SW480 (cell line): ENCODE results near the gene NFIX.
"Not testable (repeated sequence)": the region's sequence is repeated elsewhere in the genome, so short reads cannot be mapped to it uniquely, and the experiment has no call there.

ENCODE experiments used
- DNase-seq: peaks from one replicate; pipeline ENCODE4 v3.0.0-alpha.2; 2016; ENCODE audit warnings: low spot score

The NFIX gene

DNA sequence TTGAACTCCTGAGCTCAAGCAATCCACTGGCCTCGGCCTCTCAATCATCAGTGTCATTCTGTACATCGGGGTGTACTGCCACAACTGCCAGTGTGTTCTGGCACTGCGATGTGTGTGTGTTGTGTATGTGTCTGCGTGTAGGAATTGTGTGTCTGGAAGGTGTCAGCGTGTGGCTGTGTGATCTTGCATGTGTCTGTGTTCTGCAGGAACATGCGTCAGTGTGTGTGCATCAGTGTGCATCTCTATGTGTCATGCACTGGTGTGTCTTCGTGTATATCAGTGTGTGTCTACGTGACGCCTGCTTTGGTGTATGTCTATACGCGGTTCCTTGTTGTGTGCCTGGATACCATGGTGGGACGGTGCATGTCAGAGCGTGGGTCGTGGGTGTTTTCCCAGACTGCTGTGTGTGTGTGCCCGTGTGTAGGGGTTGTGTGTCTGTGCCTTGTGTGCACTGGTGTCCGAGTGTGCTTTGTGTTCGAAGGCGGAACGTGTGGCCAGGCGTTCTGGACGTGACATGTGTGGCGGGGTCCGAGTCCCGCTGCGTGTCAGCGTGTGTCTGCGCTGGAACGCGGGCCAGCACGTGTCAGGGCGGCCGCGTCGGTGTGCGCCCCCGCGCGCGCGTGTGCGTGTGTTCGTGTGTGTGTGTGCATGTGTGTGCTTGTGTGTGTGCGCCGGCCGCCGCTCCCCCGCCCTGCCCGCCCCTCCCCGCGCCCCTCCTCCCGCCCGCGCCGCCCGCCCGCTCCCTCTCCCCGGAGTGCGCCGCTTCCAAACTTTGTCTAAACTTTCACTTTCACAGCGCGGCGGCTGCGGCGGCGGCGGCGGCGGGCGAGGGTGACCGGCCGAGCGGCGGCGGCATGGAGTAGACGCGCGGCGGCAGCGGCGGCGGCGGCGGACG lies at the start of gene NFIX:
TSS of gene NFIX (plus strand) at position 775 of the 895 bp plus-strand sequence. CDS start 363 bp downstream, outside the sequence.
- no peak for DNase-seq

- peak; percentile 95 for DNase-seq
Observed at GRCh38 chr19:12945479-12946091, 49.7 kb upstream of the NFIX start, which contains the start of gene RAD23A. Gene RAD23A (plus strand): TSS chr19:12945862. CDS start chr19:12945949, 87 bp downstream.

DNA sequence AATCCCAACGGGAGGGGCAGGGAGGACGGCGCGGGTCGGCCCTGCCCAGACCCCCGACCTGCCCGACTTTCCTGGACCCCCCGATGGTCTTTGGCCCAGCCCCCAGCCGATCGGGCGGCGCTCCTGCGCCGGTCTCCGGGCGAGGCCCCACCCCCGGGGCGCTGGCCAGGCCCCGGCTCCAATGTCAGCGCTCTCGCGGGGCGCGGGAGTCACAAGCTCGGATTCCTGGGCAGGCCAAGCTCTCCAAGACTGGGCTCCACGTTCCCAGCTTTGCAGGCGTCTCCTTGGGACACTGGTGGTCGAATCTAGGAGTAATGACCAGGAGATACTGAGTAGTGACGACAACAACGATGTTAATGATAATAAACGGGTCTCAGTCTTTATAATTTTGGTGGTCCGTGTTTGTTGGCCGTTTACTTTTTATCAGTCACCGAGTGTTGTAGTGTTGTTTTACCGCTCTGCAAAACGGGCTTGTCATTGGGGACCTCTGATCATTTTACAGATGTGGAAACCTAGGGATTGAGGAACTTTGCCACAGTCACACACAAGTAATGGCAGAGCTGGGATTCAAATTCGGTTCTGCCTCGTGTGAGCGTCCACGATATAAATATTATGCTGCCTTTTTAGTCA lies 49.1 kb upstream of the NFIX start:
- DNase-seq, result peak; percentile 62

GRCh38 chr19:12946731-12947496 lies 48.4 kb upstream of the NFIX start:
- no peak for DNase-seq

DNA sequence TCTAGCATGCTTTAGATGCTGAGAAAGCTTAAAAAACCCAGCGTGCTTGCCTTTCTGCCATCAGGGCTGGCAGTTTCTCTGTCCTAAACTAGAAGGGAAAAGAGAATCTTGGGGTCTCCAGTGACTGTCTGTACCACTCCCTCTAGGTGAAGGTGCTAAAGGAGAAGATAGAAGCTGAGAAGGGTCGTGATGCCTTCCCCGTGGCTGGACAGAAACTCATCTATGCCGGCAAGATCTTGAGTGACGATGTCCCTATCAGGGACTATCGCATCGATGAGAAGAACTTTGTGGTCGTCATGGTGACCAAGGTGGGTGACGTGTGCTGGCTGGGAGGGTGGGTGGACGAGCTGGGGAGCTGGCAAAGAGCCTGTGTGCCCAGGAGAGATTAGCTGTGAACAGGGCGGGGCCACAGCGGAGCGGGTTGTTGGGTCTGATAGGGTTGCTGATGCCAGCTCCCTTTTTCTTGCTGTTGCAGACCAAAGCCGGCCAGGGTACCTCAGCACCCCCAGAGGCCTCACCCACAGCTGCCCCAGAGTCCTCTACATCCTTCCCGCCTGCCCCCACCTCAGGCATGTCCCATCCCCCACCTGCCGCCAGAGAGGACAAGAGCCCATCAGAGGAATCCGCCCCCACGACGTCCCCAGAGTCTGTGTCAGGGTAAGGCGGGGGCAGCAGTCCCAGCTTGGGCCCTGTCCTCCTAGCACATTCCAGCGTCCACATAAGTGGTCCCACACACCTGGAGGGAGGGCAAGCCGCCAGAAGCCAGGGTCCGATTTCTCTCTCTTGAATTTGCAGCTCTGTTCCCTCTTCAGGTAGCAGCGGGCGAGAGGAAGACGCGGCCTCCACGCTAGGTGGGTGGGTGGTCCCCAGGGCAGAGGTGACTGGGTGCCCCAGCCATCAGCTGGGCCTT lies 47.3 kb upstream of the NFIX start:
- DNase-seq, result no peak

DNA sequence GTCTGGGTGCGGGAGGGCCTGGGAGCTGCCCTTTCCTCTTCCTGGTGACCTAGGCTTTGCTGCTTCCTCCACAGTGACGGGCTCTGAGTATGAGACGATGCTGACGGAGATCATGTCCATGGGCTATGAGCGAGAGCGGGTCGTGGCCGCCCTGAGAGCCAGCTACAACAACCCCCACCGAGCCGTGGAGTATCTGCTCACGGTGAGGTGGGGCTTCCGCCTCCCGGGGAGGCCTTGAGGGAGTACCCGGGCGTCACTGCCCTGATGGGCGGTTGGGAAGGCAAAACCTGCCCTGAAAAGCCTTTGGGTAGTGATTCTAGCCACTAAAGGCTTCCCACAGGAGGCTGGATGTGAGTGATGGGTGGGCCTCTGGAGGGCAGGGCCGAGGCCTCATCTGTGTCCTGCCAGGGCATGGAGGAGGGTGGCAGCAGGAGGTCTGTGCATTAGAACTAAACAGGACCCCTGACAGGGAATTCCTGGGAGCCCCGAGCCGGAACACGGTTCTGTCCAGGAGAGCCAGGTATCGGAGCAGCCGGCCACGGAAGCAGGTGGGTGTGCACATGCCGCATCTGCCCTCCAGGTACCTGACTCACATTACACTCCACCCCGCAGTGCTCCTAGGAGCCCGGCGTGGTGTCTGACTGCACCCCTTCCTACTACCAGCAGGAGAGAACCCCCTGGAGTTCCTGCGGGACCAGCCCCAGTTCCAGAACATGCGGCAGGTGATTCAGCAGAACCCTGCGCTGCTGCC lies 46.5 kb upstream of the NFIX start:
- DNase-seq, result no peak

- no peak for DNase-seq
Observed at GRCh38 chr19:12949363-12950283, 45.7 kb upstream of the NFIX start.

- DNase-seq, result not testable (repeated sequence)
Observed at GRCh38 chr19:12952050-12952449, 43.2 kb upstream of the NFIX start.

DNA sequence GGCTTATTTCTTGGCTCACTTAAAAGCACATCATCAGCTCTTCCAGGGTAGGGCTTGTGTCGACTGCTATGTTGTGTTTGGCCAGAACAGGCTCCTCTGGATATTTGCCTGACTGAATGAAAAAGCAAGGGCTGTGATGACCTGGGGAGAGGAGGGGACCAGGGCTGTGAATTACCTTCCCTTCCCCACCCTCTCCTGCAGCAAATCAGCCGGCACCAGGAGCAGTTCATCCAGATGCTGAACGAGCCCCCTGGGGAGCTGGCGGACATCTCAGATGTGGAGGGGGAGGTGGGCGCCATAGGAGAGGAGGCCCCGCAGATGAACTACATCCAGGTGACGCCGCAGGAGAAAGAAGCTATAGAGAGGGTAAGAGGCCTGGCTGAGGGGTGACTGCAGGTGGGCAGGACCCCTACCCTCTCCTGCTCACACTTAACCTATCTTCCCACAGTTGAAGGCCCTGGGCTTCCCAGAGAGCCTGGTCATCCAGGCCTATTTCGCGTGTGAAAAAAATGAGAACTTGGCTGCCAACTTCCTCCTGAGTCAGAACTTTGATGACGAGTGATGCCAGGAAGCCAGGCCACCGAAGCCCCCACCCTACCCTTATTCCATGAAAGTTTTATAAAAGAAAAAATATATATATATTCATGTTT lies 42.7 kb upstream of the NFIX start:
- DNase-seq, result no peak

DNA sequence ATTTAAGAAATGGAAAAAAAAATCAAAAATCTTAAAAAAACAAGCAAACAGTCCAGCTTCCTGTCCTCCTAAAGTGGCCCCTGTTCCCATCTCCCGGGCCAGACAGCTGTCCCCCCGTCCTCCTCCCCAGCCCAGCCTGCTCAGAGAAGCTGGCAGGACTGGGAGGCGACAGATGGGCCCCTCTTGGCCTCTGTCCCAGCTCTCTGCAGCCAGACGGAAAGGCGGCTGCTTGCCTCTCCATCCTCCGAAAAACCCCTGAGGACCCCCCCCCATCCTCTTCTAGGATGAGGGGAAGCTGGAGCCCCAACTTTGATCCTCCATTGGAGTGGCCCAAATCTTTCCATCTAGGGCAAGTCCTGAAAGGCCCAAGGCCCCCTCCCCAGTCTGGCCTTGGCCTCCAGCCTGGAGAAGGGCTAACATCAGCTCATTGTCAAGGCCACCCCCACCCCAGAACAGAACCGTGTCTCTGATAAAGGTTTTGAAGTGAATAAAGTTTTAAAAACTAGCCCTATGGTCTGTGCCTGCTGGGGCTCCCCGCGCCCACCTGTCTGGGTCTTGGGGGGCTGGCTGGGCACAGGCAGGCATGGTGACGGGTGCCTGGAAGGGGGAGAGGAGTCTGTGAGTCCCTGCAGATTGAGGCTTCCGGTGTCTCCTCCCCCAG lies 42.0 kb upstream of the NFIX start:
- no peak for DNase-seq

GRCh38 chr19:12953799-12954611 lies 41.3 kb upstream of the NFIX start:
- no peak for DNase-seq

DNA sequence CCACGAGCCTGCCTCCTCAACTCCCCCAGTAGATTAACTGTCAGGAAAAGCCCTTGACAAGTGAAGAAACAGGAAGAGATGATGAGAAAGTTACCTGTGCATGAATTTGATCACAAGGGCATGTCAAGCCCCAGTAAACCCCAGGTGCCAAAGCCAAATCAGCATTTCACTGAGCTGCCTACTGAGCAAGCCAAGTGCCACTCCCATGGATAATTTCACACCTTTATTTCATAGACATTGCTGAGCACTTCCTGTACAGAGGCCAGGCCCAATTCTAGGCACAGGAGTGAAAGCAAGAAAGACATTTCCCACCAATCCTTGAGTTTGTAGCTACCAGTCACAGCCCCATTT lies 40.7 kb upstream of the NFIX start:
- DNase-seq, result no peak

GRCh38 chr19:12955575-12955974 lies 39.7 kb upstream of the NFIX start:
- not testable (repeated sequence) for DNase-seq

- no peak for DNase-seq
Observed at GRCh38 chr19:12955996-12956395, 39.3 kb upstream of the NFIX start.

GRCh38 chr19:12956446-12957388 lies 38.6 kb upstream of the NFIX start, which contains the start of gene GADD45GIP1:
Gene GADD45GIP1 (minus strand): TSS chr19:12957223. CDS start chr19:12957212, 11 bp downstream.
- DNase-seq, result peak; percentile 82

DNA sequence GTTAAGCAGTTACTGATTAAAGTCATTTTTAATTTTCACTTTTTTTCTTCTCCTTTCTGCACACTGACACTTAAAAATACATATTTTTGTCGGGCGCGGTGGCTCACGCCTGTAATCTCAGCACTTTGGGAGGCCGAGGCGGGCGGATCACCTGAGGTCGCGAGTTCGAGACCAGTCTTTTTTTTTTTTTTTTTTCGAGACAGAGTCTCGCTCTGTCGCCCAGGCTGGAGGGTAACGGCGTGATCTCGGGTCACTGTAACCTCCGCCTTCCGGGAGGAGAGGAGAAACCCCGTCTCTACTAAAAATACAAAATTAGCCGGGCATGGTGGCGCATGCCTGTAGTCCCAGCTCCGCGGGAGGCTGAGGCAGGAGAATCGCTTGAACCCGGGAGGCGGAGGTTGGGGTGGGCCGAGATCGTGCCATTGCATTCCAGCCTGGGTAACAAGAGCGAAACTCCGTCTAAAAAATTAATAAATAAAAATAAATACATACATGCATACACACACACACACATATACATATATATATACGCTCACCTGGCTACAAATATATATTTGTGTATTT lies 37.8 kb upstream of the NFIX start:
- DNase-seq, result not testable (repeated sequence)
